Trophoblast cell (in vitro differentiated cells and primary cell): ENCODE data around the gene DMRTC2.

Experiments
- DNase-seq, 2 donors: peaks; one replicate each; pipeline ENCODE4 v3.0.0-alpha.2; 2016
- H2AFZ ChIP-seq: 2 replicates; pipeline ENCODE4 v1.6.1; 2013; ENCODE audit warnings: low read length, moderate library complexity, mild to moderate bottlenecking; ENCODE audit not compliant: insufficient read depth, poor library complexity
- H2AK5ac ChIP-seq: 2 replicates; pipeline ENCODE4 v1.6.1; 2013; ENCODE audit warnings: mild to moderate bottlenecking, low read length
- H2BK120ac ChIP-seq: 2 replicates; pipeline ENCODE4 v1.6.1; 2013; ENCODE audit warnings: low read length, mild to moderate bottlenecking, moderate library complexity; ENCODE audit not compliant: insufficient read depth, poor library complexity
- H2BK12ac ChIP-seq: 2 replicates; pipeline ENCODE4 v1.6.1; 2013; ENCODE audit warnings: mild to moderate bottlenecking, low read length, moderate library complexity
- H2BK5ac ChIP-seq: 2 replicates; pipeline ENCODE4 v1.6.1; 2013; ENCODE audit warnings: low read length, low read depth, moderate library complexity, mild to moderate bottlenecking; ENCODE audit not compliant: poor library complexity
- H3K14ac ChIP-seq: 2 replicates; pipeline ENCODE4 v1.6.1; 2013; ENCODE audit warnings: mild to moderate bottlenecking, low read length
- H3K18ac ChIP-seq: 2 replicates; pipeline ENCODE4 v1.6.1; 2013; ENCODE audit warnings: mild to moderate bottlenecking, low read length
- H3K23ac ChIP-seq: 2 replicates; pipeline ENCODE4 v1.6.1; 2013; ENCODE audit warnings: low read length
- H3K27ac ChIP-seq: 2 replicates; pipeline ENCODE4 v1.5.1; 2013; ENCODE audit warnings: low read depth, mild to moderate bottlenecking, inconsistent platforms, low read length, moderate library complexity
- H3K27me3 ChIP-seq: 2 replicates; pipeline ENCODE4 v1.6.1; 2013; ENCODE audit warnings: inconsistent platforms, mild to moderate bottlenecking, low read length, moderate library complexity; ENCODE audit not compliant: insufficient read depth
- H3K36me3 ChIP-seq, 2 experiments: 1 replicate in 1 of 2; 2 replicates in 1 of 2; pipeline ENCODE4 v1.6.1; 2013; ENCODE audit warnings: low read length in 2 of 2, mild to moderate bottlenecking in 2 of 2, moderate library complexity in 1 of 2; ENCODE audit not compliant: insufficient read depth in 2 of 2, control insufficient read depth in 1 of 2
- H3K4ac ChIP-seq: 2 replicates; pipeline ENCODE4 v1.6.1; 2013; ENCODE audit warnings: low read depth, mild to moderate bottlenecking, low read length, moderate library complexity
- H3K4me1 ChIP-seq, 2 experiments: 1 replicate in 1 of 2; 2 replicates in 1 of 2; pipeline ENCODE4 v1.6.1; 2013; ENCODE audit warnings: low read length in 2 of 2, mild to moderate bottlenecking in 2 of 2, moderate library complexity in 1 of 2; ENCODE audit not compliant: insufficient read depth in 2 of 2, control insufficient read depth in 1 of 2
- H3K4me2 ChIP-seq: 2 replicates; pipeline ENCODE4 v1.6.1; 2013; ENCODE audit warnings: inconsistent platforms, mild to moderate bottlenecking, low read length, moderate library complexity
- H3K4me3 ChIP-seq: 2 replicates; pipeline ENCODE4 v1.5.1; 2013; ENCODE audit warnings: mild to moderate bottlenecking, low read depth, low read length, inconsistent platforms
- H3K79me1 ChIP-seq: one replicate; pipeline ENCODE4 v1.6.1; 2013; ENCODE audit warnings: low read length
- H3K79me2 ChIP-seq: 2 replicates; pipeline ENCODE4 v1.6.1; 2013; ENCODE audit warnings: low read length, mild to moderate bottlenecking; ENCODE audit not compliant: control insufficient read depth, insufficient read depth, poor library complexity
- H3K9ac ChIP-seq: 2 replicates; pipeline ENCODE4 v1.6.1; 2013; ENCODE audit warnings: mild to moderate bottlenecking, low read length
- H3K9me3 ChIP-seq: 2 replicates; pipeline ENCODE4 v1.6.1; 2013; ENCODE audit warnings: low read depth, mild to moderate bottlenecking, control low read depth, inconsistent platforms, low read length; ENCODE audit not compliant: insufficient read depth
- H4K12ac ChIP-seq: 2 replicates; pipeline ENCODE4 v1.6.1; 2013; ENCODE audit warnings: low read depth, mild to moderate bottlenecking, low read length, moderate library complexity
- H4K8ac ChIP-seq: 2 replicates; pipeline ENCODE4 v1.6.1; 2013; ENCODE audit warnings: low read depth, mild to moderate bottlenecking, low read length, moderate library complexity
- H4K91ac ChIP-seq: one replicate; pipeline ENCODE4 v1.6.1; 2013; ENCODE audit warnings: low read depth, mild to moderate bottlenecking, low read length, moderate library complexity
- WGBS: extraction: QIAGEN DNeasy Blood & Tissue Kit; methylation state at CpG from one replicate; pipeline ENCODE4 v1.1.7; 2013; ENCODE audit warnings: missing lambda C conversion rate; ENCODE audit not compliant: insufficient read length, insufficient coverage; ENCODE audit errors: extremely low coverage; 5-methylcytosine and 5-hydroxymethylcytosine counted together

Gene DMRTC2

GRCh38 chr19:41850381-41850780, 5.5 kb downstream of the DMRTC2 start:
- Histone ChIP-seq H4K8ac (no peak overlapping the region), H2AK5ac (no peak overlapping the region), H3K36me3 (no peaks in the 10 kb centered on the region), H3K79me1 (no peaks in the 10 kb centered on the region), H3K4ac (no peak overlapping the region), H2AFZ (no peak overlapping the region), H3K4me2 (no peak overlapping the region), H3K4me3 (no peak overlapping the region), H2BK12ac (no peak overlapping the region), H3K79me2 (no peaks in the 10 kb centered on the region), H3K9ac (no peak overlapping the region), H4K91ac (no peak overlapping the region), H2BK5ac (no peak overlapping the region), H3K23ac (no peak overlapping the region), H3K27me3 (no peaks in the 10 kb centered on the region), H3K18ac (no peak overlapping the region), H3K14ac (no peak overlapping the region), H3K4me1 (no peaks in the 10 kb centered on the region), H3K9me3 (no peaks in the 10 kb centered on the region), H3K27ac (no peak overlapping the region), H4K12ac (no peak overlapping the region), H2BK120ac (no peak overlapping the region)
- DNase-seq = no peak
- WGBS = no CpG with 5 or more reads among the region's 5 CpGs

GRCh38 chr19:41851456-41851855, 6.6 kb downstream of the DMRTC2 start:
- Histone ChIP-seq H3K27me3 (no peaks in the 10 kb centered on the region), H3K4ac (no peak overlapping the region), H3K4me2 (no peak overlapping the region), H3K9me3 (no peaks in the 10 kb centered on the region), H3K36me3 (no peaks in the 10 kb centered on the region), H3K23ac (no peak overlapping the region), H3K4me1 (no peaks in the 10 kb centered on the region), H3K79me2 (no peaks in the 10 kb centered on the region), H3K4me3 (no peak overlapping the region), H3K79me1 (no peaks in the 10 kb centered on the region), H2BK12ac (no peak overlapping the region), H4K8ac (no peak overlapping the region), H2BK5ac (no peak overlapping the region), H2BK120ac (no peak overlapping the region), H3K14ac (no peak overlapping the region), H3K18ac (no peak overlapping the region), H4K91ac (no peak overlapping the region), H3K9ac (no peak overlapping the region), H2AK5ac (no peak overlapping the region), H3K27ac (no peak overlapping the region), H4K12ac (no peak overlapping the region), H2AFZ (no peak overlapping the region)
- WGBS = no CpG with 5 or more reads among the region's 4 CpGs
- DNase-seq = no peak

GRCh38 chr19:41853344-41853743, 8.5 kb downstream of the DMRTC2 start:
- H3K9ac ChIP-seq = no peak overlapping the region
- no peak overlapping the region for H2AFZ ChIP-seq
- no peak overlapping the region for H3K23ac ChIP-seq
- no peak overlapping the region for H3K18ac ChIP-seq
- no peaks in the 10 kb centered on the region for H3K27me3 ChIP-seq
- no peaks in the 10 kb centered on the region for H3K9me3 ChIP-seq
- WGBS = no CpG with 5 or more reads among the region's 2 CpGs
- H3K4me3 ChIP-seq = no peak overlapping the region
- no peak for DNase-seq
- no peak overlapping the region for H2BK12ac ChIP-seq
- no peak overlapping the region for H2BK5ac ChIP-seq
- no peak overlapping the region for H3K14ac ChIP-seq
- H3K4ac ChIP-seq = no peak overlapping the region
- no peak overlapping the region for H3K4me2 ChIP-seq
- H2AK5ac ChIP-seq = no peak overlapping the region
- H2BK120ac ChIP-seq = no peak overlapping the region
- H4K91ac ChIP-seq = no peak overlapping the region
- no peaks in the 10 kb centered on the region for H3K79me1 ChIP-seq
- no peaks in the 10 kb centered on the region for H3K79me2 ChIP-seq
- H3K27ac ChIP-seq = no peak overlapping the region
- H3K4me1 ChIP-seq = no peaks in the 10 kb centered on the region
- H4K12ac ChIP-seq = no peak overlapping the region
- H3K36me3 ChIP-seq = no peaks in the 10 kb centered on the region
- H4K8ac ChIP-seq = no peak overlapping the region

- Histone ChIP-seq H2AFZ (no peak overlapping the region), H2BK5ac (no peak overlapping the region), H2BK12ac (no peak overlapping the region), H3K36me3 (no peaks in the 10 kb centered on the region), H3K79me2 (no peaks in the 10 kb centered on the region), H4K12ac (no peak overlapping the region), H3K27me3 (no peaks in the 10 kb centered on the region), H3K9me3 (no peaks in the 10 kb centered on the region), H3K9ac (no peak overlapping the region), H4K8ac (no peak overlapping the region), H3K4me3 (no peak overlapping the region), H4K91ac (no peak overlapping the region), H3K4ac (no peak overlapping the region), H3K18ac (no peak overlapping the region), H3K4me1 (no peaks in the 10 kb centered on the region), H3K4me2 (no peak overlapping the region), H2AK5ac (no peak overlapping the region), H3K27ac (no peak overlapping the region), H3K14ac (no peak overlapping the region), H3K23ac (peak overlapping the region; percentile 25), H2BK120ac (no peak overlapping the region), H3K79me1 (no peaks in the 10 kb centered on the region)
- DNase-seq = no peak
- WGBS = no CpG with 5 or more reads among the region's 2 CpGs
These were observed 8.9 kb downstream of the DMRTC2 start for GRCh38 chr19:41853768-41854167.
